HS-5 (cell line): ENCODE data around the gene LYPD1.

Source experiments
- DNase-seq: peaks from one replicate; pipeline ENCODE4 v3.0.0-alpha.2; 2012; ENCODE audit warnings: low read depth

LYPD1 gene

GRCh38 chr2:132632000-132632649 is 37.9 kb downstream of the LYPD1 start:
- no peak for DNase-seq

DNA sequence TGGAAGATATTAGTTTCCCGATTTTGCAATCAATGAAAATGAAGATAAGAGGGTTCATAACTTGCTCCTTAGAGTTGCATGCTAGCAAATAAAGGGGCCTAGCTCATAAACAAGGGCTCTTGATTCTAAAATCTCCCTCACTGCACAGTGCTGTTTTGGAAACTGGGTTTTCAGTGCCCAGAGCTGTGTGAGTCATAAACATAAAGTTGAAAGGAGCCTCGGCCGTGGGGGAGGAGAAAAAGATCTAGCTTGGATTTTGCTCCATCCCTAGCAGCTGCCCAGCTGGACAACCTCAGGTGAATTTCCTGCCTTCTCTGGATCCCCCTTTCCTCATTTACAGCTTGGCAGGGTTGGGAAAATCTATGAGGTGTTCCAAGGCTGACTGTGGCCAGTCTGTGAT is 42.5 kb downstream of the LYPD1 start:
- DNase-seq = no peak

DNA sequence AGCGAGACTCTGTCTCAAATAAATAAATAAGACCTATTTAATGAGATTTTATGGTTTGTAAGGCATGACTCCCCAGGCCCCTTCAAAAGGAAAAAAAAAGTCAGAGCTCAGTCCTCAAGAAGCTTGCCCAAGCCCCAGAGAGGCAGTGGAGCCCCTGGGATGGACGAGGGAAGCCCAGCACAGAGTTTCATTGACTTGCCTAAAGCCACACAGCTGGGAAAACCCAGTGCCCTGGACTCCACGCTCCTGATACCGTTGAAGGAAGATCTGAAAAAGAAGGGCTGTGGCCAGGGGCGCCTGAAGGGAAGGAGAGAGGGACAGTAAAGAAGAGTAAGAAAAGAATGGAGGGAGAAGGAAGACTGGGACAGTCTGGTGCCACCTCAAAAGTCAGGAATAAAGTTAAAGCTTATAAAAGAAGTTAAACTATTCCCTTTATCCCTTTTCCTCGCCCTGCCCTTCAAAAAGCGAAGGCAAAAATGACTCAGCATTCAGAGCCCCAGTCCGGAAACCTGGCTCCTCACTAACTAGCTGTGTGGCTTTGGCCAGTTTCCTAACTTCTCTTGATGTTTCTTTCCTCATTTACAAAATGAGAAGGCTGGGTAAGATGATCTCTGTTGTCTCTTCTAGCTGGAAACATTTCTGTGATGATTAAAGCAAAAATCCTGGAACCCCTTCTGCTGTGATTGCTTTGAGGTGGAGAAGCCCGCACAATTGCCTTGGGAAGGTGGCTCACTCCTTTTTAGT is 46.7 kb downstream of the LYPD1 start:
- no peak for DNase-seq

DNA sequence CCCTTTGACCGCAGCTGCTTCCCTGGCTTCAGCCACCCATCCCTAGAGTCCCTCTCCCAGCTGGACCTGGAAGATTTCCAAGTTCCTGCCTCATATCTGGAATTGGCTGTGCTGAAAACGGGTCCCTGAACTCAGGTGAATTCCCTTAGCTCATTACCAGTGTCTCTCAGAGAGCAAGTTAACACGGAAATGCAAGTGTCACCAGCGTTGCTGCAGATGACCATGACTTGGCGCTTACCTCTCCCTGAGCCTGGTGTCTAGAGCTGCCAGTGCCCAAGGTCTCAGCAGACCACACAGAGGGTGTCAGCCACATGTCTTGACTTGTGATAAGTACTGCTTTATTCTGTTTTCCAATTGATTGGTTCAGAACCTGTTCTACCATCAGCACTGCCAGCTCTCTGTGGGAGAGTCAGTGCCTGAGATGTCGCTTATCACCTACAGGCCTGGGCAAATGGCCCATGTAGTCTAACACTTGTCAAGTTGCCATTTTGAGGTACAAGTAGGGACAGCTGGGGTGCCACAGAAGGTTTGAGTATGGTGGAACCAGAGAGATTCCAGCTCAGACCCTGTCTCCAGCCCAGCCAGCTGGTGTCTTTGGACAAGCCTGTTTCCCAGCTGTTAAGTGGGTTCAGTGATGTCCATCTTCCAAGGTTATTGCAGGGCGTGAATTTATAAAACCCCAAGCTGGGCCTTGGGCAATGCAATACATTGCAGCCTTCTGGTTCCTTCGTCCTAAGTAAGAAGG is 48.7 kb downstream of the LYPD1 start:
- no peak for DNase-seq

GRCh38 chr2:132620115-132620514 is 49.9 kb downstream of the LYPD1 start:
- DNase-seq = no peak

- no peak for DNase-seq
Observed at GRCh38 chr2:132618734-132619133, 51.3 kb downstream of the LYPD1 start.

- DNase-seq = no peak
Observed at GRCh38 chr2:132617989-132618388, 52.0 kb downstream of the LYPD1 start.

GRCh38 chr2:132615329-132616085 is 54.5 kb downstream of the LYPD1 start:
- DNase-seq = no peak

DNA sequence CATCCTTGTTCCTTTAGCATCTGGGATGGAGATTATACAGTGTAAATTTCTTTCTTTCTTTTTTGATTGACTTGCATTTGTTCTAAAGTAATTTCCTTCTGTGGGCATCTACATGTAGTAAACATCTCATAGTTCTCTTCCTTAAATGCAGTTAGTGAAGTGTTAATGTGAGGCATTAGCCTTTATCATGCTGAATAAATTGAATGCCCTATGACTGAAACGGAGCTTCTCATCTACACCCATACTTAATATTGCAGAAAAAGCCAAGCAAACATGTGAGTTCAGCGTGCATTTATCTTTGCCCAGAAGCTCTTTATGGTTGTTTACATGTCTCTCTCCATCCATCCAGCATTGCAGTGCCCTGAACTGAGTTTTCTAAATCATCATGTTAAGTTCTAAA is 58.3 kb downstream of the LYPD1 start:
- no peak for DNase-seq

DNA sequence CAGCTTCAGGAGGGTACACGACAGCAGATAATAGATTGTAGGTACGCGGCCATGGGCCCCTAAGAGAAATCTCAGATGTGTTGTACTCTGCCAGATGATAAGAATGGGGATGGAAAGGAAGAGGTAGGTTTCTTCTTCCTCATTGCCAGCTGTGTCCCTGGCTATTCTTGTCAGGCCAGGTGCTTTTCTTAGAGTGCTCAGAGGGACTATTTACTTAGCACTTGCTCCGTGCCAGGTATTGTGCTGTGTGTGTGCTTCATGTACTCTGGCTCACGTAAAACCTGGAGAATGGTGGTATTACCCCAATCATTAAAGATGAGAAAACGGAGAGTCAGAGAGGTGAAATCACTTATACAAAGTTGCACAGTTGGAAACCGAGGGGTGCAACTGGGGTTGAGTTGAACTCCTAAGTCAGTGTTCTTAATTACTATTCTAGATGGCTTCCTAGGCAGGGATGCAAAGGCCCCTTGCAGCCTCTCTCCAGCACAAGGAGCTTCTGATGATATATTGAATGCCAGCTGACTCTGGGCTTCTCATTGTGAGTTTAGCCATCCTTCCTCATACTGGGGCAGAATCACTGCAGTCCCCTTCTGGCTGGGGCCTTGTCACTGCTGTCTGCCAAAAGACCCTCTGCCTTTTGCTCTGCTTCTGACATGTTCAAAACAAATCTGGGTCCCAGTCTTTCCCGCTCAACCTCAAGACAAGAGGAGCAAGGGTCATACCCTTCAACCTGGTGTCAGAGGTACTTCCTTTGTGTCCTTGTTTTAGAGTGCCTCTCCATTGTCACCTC is 60.7 kb downstream of the LYPD1 start:
- DNase-seq = no peak

DNA sequence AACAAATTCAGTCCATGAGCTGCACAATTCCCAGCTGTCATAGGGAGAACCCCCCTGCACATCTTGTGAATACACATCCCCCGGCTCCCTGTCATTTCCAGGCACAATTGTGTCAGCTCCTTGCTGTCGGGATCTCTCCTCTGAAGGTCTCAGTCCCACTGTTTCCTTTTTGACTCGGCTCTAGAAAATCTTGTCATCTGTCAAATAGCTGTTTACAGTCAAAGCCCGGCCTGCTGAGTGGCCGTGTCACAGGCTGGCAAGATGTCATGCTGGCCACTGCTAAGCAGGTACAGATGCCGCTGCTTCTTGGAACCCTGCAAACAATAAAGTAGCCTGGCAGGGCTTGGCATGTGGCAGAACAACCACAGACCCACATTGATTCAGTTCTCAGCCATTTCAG is 61.7 kb downstream of the LYPD1 start:
- DNase-seq = no peak

DNA sequence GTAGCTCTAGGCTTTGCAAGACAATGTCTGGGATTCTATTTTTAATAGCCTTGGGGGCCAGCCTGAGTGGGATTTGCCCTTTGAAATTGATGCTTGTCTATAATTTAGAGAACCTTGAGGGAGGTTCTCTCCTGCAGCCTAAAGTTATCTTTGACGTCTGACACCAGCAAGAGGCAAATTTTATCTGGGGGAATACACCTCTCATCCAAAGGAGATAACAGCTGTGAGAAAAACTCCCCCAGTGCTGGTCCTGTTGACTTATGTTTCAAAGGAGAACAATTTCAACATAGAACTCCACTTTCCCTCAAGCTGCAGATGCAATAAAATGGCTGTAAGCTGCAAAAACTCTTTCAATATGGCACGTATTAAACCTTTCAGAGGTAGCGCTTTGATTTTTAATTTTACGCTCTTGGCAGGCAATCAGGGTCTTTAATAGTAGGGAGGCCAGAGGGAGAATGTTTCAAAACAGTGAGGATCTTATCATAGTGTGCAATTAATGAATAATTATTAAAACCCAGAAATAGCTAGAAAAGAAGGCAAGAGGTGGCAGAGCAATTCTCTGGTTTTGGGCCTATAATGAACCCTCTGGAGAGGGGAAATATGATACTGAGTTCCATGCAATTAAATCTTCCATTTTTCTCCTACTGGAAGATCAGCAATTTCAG is 62.4 kb downstream of the LYPD1 start:
- DNase-seq = no peak

DNA sequence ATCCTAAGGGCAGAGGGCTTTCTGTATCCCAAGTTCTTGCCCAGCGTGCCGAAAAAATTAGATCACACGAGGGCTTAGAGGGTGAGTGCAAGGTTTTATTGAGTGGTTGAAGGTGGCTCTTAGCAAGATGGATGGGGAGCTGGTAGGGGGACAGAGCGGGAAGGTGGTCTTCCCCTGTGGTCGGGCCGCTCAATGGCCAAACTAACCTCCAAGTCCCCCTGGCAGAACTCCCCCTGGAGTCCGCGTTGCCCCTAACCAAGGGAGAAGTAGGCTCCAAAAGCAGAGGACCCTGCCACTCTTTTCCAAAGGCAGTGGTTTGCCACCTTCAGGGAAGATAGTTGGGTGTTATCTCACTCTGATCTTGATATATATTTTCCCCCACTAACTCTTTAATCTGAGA is 63.4 kb downstream of the LYPD1 start:
- no peak for DNase-seq

DNA sequence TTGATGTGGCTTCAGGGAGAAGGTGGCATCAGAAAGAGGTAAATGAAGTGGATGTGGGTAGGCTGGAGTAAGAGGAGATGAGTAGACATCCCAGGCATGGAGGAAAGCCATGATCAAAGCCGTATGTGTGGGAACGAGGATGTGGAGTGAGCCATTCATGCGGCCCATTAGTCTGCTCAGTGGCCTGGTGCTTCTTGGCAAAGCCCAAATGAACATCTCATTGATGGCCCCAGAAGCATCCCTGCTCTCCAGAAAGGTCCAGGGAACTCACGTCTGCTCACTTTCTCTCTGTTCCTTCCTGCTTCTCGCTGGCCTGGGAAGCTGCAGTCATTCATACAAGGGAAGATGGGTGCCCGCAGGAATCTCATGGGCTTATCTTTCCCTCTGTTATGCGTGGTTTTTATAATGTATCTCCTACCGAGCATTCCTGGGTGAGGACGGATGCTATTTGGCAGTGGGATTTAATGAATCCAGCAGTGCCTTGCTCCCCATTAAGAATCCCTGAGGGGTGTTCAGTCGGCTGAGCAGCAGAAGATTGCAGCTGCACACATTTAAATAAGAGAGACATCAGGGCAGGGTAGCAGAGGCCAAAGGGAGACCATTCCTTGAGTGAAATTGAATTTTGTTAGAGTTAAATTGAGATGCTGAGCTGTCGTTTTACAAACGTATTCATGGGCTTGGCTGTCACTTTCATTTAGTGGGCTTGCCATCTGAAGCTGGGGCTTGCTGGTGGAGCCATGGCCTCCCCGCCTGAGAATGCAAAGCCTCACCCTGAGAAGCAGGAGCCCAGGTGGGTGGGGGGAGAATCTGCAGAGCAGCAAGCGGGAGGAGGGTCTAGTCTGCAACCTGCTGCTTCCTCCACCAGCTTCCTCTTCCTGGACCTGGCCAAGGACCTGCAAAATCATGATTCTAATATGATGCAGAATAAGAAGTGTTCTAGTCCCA is 64.5 kb downstream of the LYPD1 start:
- no peak for DNase-seq

GRCh38 chr2:132604561-132604960 is 65.4 kb downstream of the LYPD1 start:
- DNase-seq = no peak

DNA sequence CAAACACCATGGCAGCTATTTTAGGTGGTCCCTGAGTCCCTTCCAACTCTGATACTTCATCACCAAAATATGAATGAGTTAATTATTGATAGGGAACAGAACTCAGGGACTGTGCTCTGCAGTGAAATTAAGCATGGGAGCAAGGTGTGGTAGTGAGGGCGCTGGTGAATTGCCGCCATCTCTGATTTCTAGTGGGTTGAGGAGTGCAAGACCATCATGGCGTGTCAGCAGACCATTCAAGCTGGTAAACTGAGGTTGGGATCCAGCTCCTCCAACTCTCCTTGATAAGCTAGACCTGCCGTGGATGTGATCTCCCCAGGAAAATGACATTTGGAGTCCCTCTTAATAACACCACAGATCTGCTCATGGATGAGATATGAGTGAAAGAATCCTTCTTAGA is 70.4 kb downstream of the LYPD1 start:
- no peak for DNase-seq

- no peak for DNase-seq
Observed at GRCh38 chr2:132598536-132598935, 71.5 kb downstream of the LYPD1 start.

- no peak for DNase-seq
Observed at GRCh38 chr2:132597831-132598230, 72.2 kb downstream of the LYPD1 start.

GRCh38 chr2:132597166-132597565 is 72.8 kb downstream of the LYPD1 start:
- DNase-seq = no peak

- DNase-seq = no peak
Observed at GRCh38 chr2:132595693-132596092, 74.3 kb downstream of the LYPD1 start.
